K562 (cell line): ENCODE results near the gene SDHAF3. TPM values are rescaled to one million over a fixed set of nuclear protein-coding genes. Genes with fewer than 3 reads are reported as not detected.

Experiments
- ATAC-seq: fragments of 200-7000 bp; cut with Tn5 transposase; 3 replicates; pipeline ENCODE4 v1.9.1; 2020; ENCODE audit warnings: moderate library complexity
- BruUV-seq: library from RNA; stranded (reverse); fragments of 400-500 nt; replicated peaks from 2 replicates; lab custom pipeline; 2021; lab: Mats Ljungman, UMichigan
- CTCF ChIA-PET: fragments of 300-600 bp; formaldehyde crosslinking; extraction: SDS; loops from one replicate; lab custom pipeline; 2021; ENCODE audit warnings: low intra/inter-chr PET ratio; lab: Yijun Ruan, JAX
- POLR2A ChIA-PET: fragments of 300-600, 350-650 bp; sonication (Branson Sonifier 250); formaldehyde crosslinking; extraction: SDS; loops from one replicate; lab custom pipeline; 2021; ENCODE audit warnings: antibody characterized with exemption, inconsistent platforms; lab: Yijun Ruan, JAX
- DNase-seq, 4 experiments: peaks; one replicate each; pipeline versions ENCODE4 v3.0.0 to v3.0.0-alpha.2; 2011 to 2018; ENCODE audit warnings: low spot score in 3 of 4, mixed read lengths in 3 of 4; ENCODE audit errors: extremely low read depth in 1 of 4
- FAIRE-seq: peaks from 2 replicates; lab custom pipeline; 2011; peaks lifted over from hg19 to GRCh38; lab: Jason Lieb, UNC
- H2AFZ ChIP-seq: 2 replicates; pipeline ENCODE4 v1.6.0; 2011; ENCODE audit warnings: low read depth, low read length, control low read depth, inconsistent platforms
- H3K27ac ChIP-seq: fragments of 200-600 bp; 3 replicates; pipeline ENCODE4 v1.8.0; 2011; ENCODE audit warnings: low read depth, mild to moderate bottlenecking, control low read depth, inconsistent platforms, low read length, moderate library complexity, mixed read lengths; ENCODE audit errors: extremely low read depth
- H3K27me3 ChIP-seq, 2 experiments: fragments of 300-600 bp in 1 of 2; 2 replicates in 1 of 2; 3 replicates in 1 of 2; pipeline versions ENCODE4 v1.6.0 to v1.8.0; 2011; ENCODE audit warnings: inconsistent platforms in 2 of 2, low read length in 2 of 2, mild to moderate bottlenecking in 1 of 2, mixed read lengths in 1 of 2, moderate library complexity in 1 of 2; ENCODE audit not compliant: control insufficient read depth in 2 of 2, insufficient read depth in 2 of 2
- H3K36me3 ChIP-seq: fragments of 300-600 bp; 3 replicates; pipeline ENCODE4 v1.8.0; 2011; ENCODE audit warnings: mild to moderate bottlenecking, low read length, inconsistent platforms; ENCODE audit not compliant: control insufficient read depth, insufficient read depth
- H3K4me1 ChIP-seq, 2 experiments: fragments of 200-600 bp in 1 of 2; replicated peaks in 1 of 2; 2 replicates in 1 of 2; 3 replicates in 1 of 2; pipeline versions ENCODE4 v1.5.1 to v1.8.0; 2011; ENCODE audit warnings: inconsistent platforms in 2 of 2, low read length in 2 of 2, mild to moderate bottlenecking in 1 of 2, mixed read lengths in 1 of 2, moderate library complexity in 1 of 2; ENCODE audit not compliant: control insufficient read depth in 2 of 2, insufficient read depth in 2 of 2
- H3K4me2 ChIP-seq: 2 replicates; pipeline ENCODE4 v1.6.1; 2011; ENCODE audit warnings: low read length, control low read depth, inconsistent platforms, mixed read lengths; ENCODE audit not compliant: insufficient read depth
- H3K4me3 ChIP-seq: fragments of 200-600 bp; sonication (generic), shearing (Covaris generic); 2 replicates; pipeline ENCODE4 v1.5.1; 2016; ENCODE audit warnings: control low read depth, inconsistent platforms
- H3K79me2 ChIP-seq: fragments of 200-600 bp; 3 replicates; pipeline ENCODE4 v1.8.0; 2011; ENCODE audit warnings: low read length, inconsistent platforms; ENCODE audit not compliant: control insufficient read depth, insufficient read depth
- H3K9ac ChIP-seq, 2 experiments: 2 replicates each; pipeline versions ENCODE4 v1.6.0 to v1.6.1; 2011; ENCODE audit warnings: low read depth in 2 of 2, low read length in 2 of 2, control low read depth in 1 of 2, inconsistent platforms in 1 of 2, mild to moderate bottlenecking in 1 of 2, mixed read lengths in 1 of 2; ENCODE audit not compliant: insufficient read depth in 1 of 2
- H3K9me1 ChIP-seq: one replicate; pipeline ENCODE4 v1.6.0; 2011; ENCODE audit warnings: inconsistent platforms, mild to moderate bottlenecking, low read length, moderate library complexity; ENCODE audit not compliant: control insufficient read depth, insufficient read depth
- H3K9me3 ChIP-seq: replicated peaks from 2 replicates; pipeline ENCODE4 v1.5.1; 2011; ENCODE audit warnings: low read depth, low read length, inconsistent platforms; ENCODE audit not compliant: control insufficient read depth, insufficient read depth
- H4K20me1 ChIP-seq: replicated peaks from 2 replicates; pipeline ENCODE4 v1.6.1; 2011; ENCODE audit warnings: low read length, inconsistent platforms, mixed read lengths; ENCODE audit not compliant: control insufficient read depth, insufficient read depth
- ELK3 ChIP-seq: fragments of 450-650 bp; formaldehyde crosslinking; IDR thresholded peaks from 2 replicates; pipeline ENCODE4 v1.4.0; 2020; ENCODE audit warnings: mild to moderate bottlenecking
- FOSL1 ChIP-seq: fragments of 200-800 bp; sonication (Bioruptor generic); conservative IDR thresholded peaks from 2 replicates; pipeline ENCODE4 v1.6.1; 2016; ENCODE audit warnings: missing genetic modification characterization, missing compliant biosample characterization
- MAFF ChIP-seq: IDR thresholded peaks from 2 replicates; pipeline ENCODE4 v1.6.1; 2012; ENCODE audit warnings: low read length, improper control_type of control experiment
- MGA ChIP-seq: fragments of 450-650 bp; IDR thresholded peaks from 2 replicates; pipeline ENCODE4 v1.6.1; 2016; ENCODE audit warnings: mild to moderate bottlenecking, moderate library complexity
- PHF8 ChIP-seq: fragments of 200-600 bp; sonication (generic); IDR thresholded peaks from 2 replicates; pipeline ENCODE4 v1.6.1; 2012; ENCODE audit warnings: mixed run types, mild to moderate bottlenecking, inconsistent platforms, low read length, moderate library complexity, borderline replicate concordance
- ZC3H11A ChIP-seq: IDR thresholded peaks from 2 replicates; pipeline ENCODE4 v1.6.1; 2012; ENCODE audit warnings: low read depth, low read length, improper control_type of control experiment
- ZNF449 ChIP-seq: fragments of 250-450 bp; sonication (Bioruptor Pico); IDR thresholded peaks from 2 replicates; pipeline ENCODE4 v1.8.0; 2022; ENCODE audit warnings: moderate library complexity, mild to moderate bottlenecking, inconsistent platforms
- ZNF551 ChIP-seq: fragments of 250-450 bp; sonication (Bioruptor Pico); IDR thresholded peaks from 2 replicates; pipeline ENCODE4 v1.5.0; 2021; ENCODE audit warnings: mild to moderate bottlenecking, moderate library complexity
- ZSCAN29 ChIP-seq: fragments of 450-650 bp; IDR thresholded peaks from 2 replicates; pipeline ENCODE4 v1.6.1; 2017
- WGBS: fragments of 100-300 bp; shearing (Covaris generic); methylation state at CpG from one replicate; pipeline ENCODE4 v1.1.6; 2016; ENCODE audit warnings: low coverage, mixed read lengths; ENCODE audit not compliant: insufficient coverage; ENCODE audit errors: missing lambda C conversion rate; 5-methylcytosine and 5-hydroxymethylcytosine counted together
- in situ Hi-C: fragments of 300-500 bp; cut with MboI; formaldehyde crosslinking; loops from 4 replicates; pipeline ENCODE4 v1.15.0; 2018; ENCODE audit warnings: inconsistent platforms, mixed read lengths
- intact Hi-C: fragments of 100-400 bp; cut with micrococcal nuclease; formaldehyde crosslinking; loops from 2 replicates; pipeline ENCODE4 v1.14.2; 2022
- polyA plus RNA-seq, 8 experiments: library from polyadenylated mRNA; depleted of rRNA in 4 of 8; stranded (reverse) in 5 of 8; unstranded in 3 of 8; fragments of >200 nt; fragmentation: Nextera tagmentation in 2 of 8; fragmentation: Illumina TruSeq in 1 of 8; extraction: Ambion mirVana in 2 of 8; extraction: Trizol in 1 of 8; gene quantifications; 2 replicates each; pipeline versions ENCODE4 v1.2.1 to v1.2.3, GENCODE V29; 2011 to 2014; ENCODE audit warnings: inconsistent platforms in 1 of 8, missing spikeins in 1 of 8
- total RNA-seq, 7 experiments: library from RNA; depleted of rRNA in 6 of 7; stranded (reverse); fragments of >200 nt in 6 of 7; fragmentation: Illumina TruSeq in 2 of 7; extraction: Trizol in 2 of 7; gene quantifications; 2 replicates each; pipeline versions ENCODE4 v1.2.1 to v1.2.3, GENCODE V29; 2011 to 2021; ENCODE audit warnings: low replicate concordance in 1 of 7

The SDHAF3 gene
- total and polyA plus RNA-seq, 9 of the 15 experiments (the other 6 are each of a cell fraction or from before 2014, with no cell fraction given) = 51.5 to 403 (median 145) TPM

DNA sequence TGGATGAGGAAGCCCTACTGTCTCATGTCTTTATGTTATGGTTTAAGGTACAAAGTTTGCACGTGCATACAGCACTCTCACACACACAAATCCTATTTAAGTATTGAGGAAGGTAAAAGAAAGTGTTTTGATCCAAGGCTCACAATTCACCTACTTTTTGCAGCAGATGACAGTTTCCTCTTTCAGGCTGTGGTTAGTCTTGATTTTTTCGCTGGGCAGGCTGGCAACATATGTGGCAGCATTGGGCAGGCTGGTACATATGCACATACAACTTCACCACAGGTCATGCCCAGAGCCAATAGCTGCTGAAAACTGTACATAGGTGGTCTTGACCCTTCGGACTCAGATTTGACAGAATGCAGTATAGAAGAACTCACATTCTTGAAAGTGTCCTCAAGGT lies 29.1 kb upstream of the SDHAF3 start:
- Histone ChIP-seq H3K9ac (no peak overlapping the region), H3K9me1 (no peaks in the 10 kb centered on the region), H3K36me3 (no peaks in the 10 kb centered on the region), H3K27me3 (peaks cover 4 to 5% of the 10 kb centered on the region in 2 experiments; a peak in 3 of 5 replicates), H3K4me1 (no peaks in the 10 kb centered on the region), H4K20me1 (no peaks in the 10 kb centered on the region), H3K79me2 (no peaks in the 10 kb centered on the region), H3K4me2 (no peak overlapping the region), H3K9me3 (no peaks in the 10 kb centered on the region), H3K27ac (no peak overlapping the region), H2AFZ (no peak overlapping the region), H3K4me3 (no peak overlapping the region)
- ChIA-PET CTCF (no interaction called here), POLR2A (no interaction called here)
- ATAC-seq (no peak), FAIRE-seq (no peak), DNase-seq (no peak)
- in situ Hi-C loops = no loop called here
- no TSS peak for BruUV-seq
- 0% methylated on average over 3 of the region's 3 CpGs for WGBS
- intact Hi-C loops = no loop called here
- no peak for TF ChIP-seq MAFF
- no peak for TF ChIP-seq ZSCAN29
- no peak for TF ChIP-seq ELK3 (CRISPR knock-in tag)
- no peak for TF ChIP-seq ZNF449 (CRISPR knock-in tag)
- no peak for TF ChIP-seq ZNF551
- no peak for TF ChIP-seq MGA
- TF ChIP-seq ZC3H11A = no peak
- TF ChIP-seq PHF8 = no peak
- TF ChIP-seq FOSL1 (tag) = no peak
